H1 (cell line): ENCODE measurements around the gene METTL1. TPM values are rescaled to one million over a fixed set of nuclear protein-coding genes. Genes with fewer than 3 reads are reported as not detected.

Source experiments
- POU5F1 ChIP-seq: IDR thresholded peaks from 2 replicates; pipeline ENCODE4 v1.6.1; 2011; ENCODE audit warnings: low read depth, mild to moderate bottlenecking, low read length, moderate library complexity
- polyA plus RNA-seq, 7 experiments: library from polyadenylated mRNA; depleted of rRNA in 3 of 7; stranded (reverse) in 5 of 7; unstranded in 2 of 7; fragments of >200 nt in 5 of 7; fragments of 200-250 nt in 2 of 7; gene quantifications; 1 replicate in 5 of 7; 2 replicates in 1 of 7; 4 replicates in 1 of 7; pipeline versions ENCODE4 v1.2.1 to v1.2.3, GENCODE V29; 2011 to 2013; ENCODE audit warnings: missing spikeins in 2 of 7, mixed read lengths in 2 of 7
- total RNA-seq: library from RNA; stranded (reverse); fragmentation: NEBNext Ultra II Directional; extraction: Animal tissue kit (Norgen Biotek cat#: 25700); gene quantifications from 2 replicates; pipeline ENCODE4 v1.2.1, GENCODE V29; 2021
- TF ChIP-seq, protein P1 (sequence below), 3 experiments: IDR thresholded peaks; 1 replicate in 2 of 3; 2 replicates in 1 of 3; pipeline versions ENCODE4 v1.5.1 to v1.6.1; 2011; ENCODE audit warnings: low read length in 3 of 3, mild to moderate bottlenecking in 3 of 3, inconsistent platforms in 2 of 3, low read depth in 1 of 3, moderate library complexity in 1 of 3; ENCODE audit not compliant: insufficient read depth in 1 of 3; ENCODE audit errors: control extremely low read depth in 1 of 3
- TF ChIP-seq, protein P2 (sequence below): IDR thresholded peaks from 2 replicates; pipeline ENCODE4 v1.6.1; 2012; ENCODE audit warnings: inconsistent platforms

METTL1 gene
- total and polyA plus RNA-seq, 2 of the 8 experiments (the other 6 are each of a cell fraction or from before 2014, with no cell fraction given), result 40.5 to 46.0 TPM

DNA sequence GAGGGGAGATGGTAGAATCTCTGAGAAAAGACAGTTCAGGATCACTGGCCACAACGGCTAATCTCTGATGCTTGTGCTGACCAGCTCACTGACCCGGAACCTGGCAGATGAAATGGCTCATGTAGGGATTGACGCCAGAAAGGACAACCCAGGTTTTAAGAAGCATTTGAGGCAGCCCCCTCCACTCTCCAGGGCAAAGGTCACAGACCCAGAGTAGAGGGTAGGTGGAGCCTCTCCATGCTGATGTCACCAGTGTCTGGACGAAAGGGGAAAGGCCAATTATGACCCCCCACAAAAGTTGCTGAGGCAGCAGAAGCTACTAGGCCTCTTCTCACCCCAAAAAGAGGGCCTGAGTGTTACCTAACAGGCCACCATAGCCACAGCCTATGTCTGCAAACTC, 1.2 kb downstream of the METTL1 start (continued):
- TF ChIP-seq, protein P1, sequence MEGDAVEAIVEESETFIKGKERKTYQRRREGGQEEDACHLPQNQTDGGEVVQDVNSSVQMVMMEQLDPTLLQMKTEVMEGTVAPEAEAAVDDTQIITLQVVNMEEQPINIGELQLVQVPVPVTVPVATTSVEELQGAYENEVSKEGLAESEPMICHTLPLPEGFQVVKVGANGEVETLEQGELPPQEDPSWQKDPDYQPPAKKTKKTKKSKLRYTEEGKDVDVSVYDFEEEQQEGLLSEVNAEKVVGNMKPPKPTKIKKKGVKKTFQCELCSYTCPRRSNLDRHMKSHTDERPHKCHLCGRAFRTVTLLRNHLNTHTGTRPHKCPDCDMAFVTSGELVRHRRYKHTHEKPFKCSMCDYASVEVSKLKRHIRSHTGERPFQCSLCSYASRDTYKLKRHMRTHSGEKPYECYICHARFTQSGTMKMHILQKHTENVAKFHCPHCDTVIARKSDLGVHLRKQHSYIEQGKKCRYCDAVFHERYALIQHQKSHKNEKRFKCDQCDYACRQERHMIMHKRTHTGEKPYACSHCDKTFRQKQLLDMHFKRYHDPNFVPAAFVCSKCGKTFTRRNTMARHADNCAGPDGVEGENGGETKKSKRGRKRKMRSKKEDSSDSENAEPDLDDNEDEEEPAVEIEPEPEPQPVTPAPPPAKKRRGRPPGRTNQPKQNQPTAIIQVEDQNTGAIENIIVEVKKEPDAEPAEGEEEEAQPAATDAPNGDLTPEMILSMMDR (IDR thresholded peaks at IDR 0.05; ENCODE audit: control extremely low read depth in 1 of 3, insufficient read depth in 1 of 3, low read depth in 1 of 3, low read length in 3 of 3), result no peak
- TF ChIP-seq, protein P2, sequence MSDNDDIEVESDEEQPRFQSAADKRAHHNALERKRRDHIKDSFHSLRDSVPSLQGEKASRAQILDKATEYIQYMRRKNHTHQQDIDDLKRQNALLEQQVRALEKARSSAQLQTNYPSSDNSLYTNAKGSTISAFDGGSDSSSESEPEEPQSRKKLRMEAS, result no peak
- no peak for TF ChIP-seq POU5F1
